LNCaP clone FGC (cell line): ENCODE data around the gene DLGAP1.

Experiments
- DNase-seq: peaks from one replicate; pipeline ENCODE4 v3.0.0-alpha.2; 2011; ENCODE audit warnings: low read depth
- H3K4me3 ChIP-seq: 2 replicates; pipeline ENCODE4 v1.5.1; 2011; ENCODE audit warnings: mild to moderate bottlenecking, low read depth, low read length, control low read depth
- CTCF ChIP-seq: IDR thresholded peaks from 2 replicates; pipeline ENCODE4 v1.5.1; 2012; ENCODE audit warnings: mild to moderate bottlenecking; ENCODE audit not compliant: control insufficient read depth, insufficient read depth; ENCODE audit errors: extremely low read depth

DLGAP1 gene

GRCh38 chr18:3526421-3527354, 928.4 kb downstream of the DLGAP1 start:
- DNase-seq, result no peak
- TF ChIP-seq CTCF, result no peak
- H3K4me3 ChIP-seq, result no peak overlapping the region

GRCh38 chr18:3525870-3526420, 929.2 kb downstream of the DLGAP1 start:
- DNase-seq, result no peak
- H3K4me3 ChIP-seq, result no peak overlapping the region
- TF ChIP-seq CTCF, result no peak

GRCh38 chr18:3524706-3525105, 930.4 kb downstream of the DLGAP1 start:
- no peak overlapping the region for H3K4me3 ChIP-seq
- no peak for TF ChIP-seq CTCF
- no peak for DNase-seq

GRCh38 chr18:3520230-3521085, 934.6 kb downstream of the DLGAP1 start:
- TF ChIP-seq CTCF, result no peak
- DNase-seq, result no peak
- no peak overlapping the region for H3K4me3 ChIP-seq

- no peak for DNase-seq
- no peak overlapping the region for H3K4me3 ChIP-seq
These were observed 940.5 kb downstream of the DLGAP1 start for GRCh38 chr18:3514312-3515216.

More at GRCh38 chr18:3514312-3515216, 940.5 kb downstream of the DLGAP1 start:
- TF ChIP-seq CTCF, result no peak
